Body of pancreas (tissue), 4 donors: ENCODE measurements around the gene RAD51D. TPM values are rescaled to one million over a fixed set of nuclear protein-coding genes. Genes with fewer than 3 reads are reported as not detected.

Experiments
- ATAC-seq: fragments of 150-250 bp; one replicate; pipeline ENCODE4 v1.9.1; 2016
- DNase-seq, 4 donors: peaks; one replicate each; pipeline ENCODE4 v3.0.0-alpha.2; 2019
- H3K27ac ChIP-seq, 4 donors: fragments of 200-600 bp; sonication (generic); 1 replicate in 3 of 4; 2 replicates in 1 of 4; pipeline versions ENCODE4 v1.5.1 to v1.6.1; 2016 to 2019; ENCODE audit warnings: mild to moderate bottlenecking in 1 of 4, mixed read lengths in 1 of 4, moderate library complexity in 1 of 4
- H3K27me3 ChIP-seq, 2 donors: fragments of 200-600 bp; sonication (generic); one replicate each; pipeline ENCODE4 v1.6.0; 2016; ENCODE audit warnings: mild to moderate bottlenecking in 1 of 2
- H3K36me3 ChIP-seq, 2 donors: fragments of 200-600 bp; sonication (generic); replicated peaks in 1 of 2; 2 replicates each; pipeline ENCODE4 v1.5.1; 2016; ENCODE audit warnings: low read depth in 2 of 2; ENCODE audit not compliant: insufficient read depth in 1 of 2
- H3K4me1 ChIP-seq: fragments of 200-600 bp; sonication (generic); one replicate; pipeline ENCODE4 v1.6.0; 2016
- H3K4me3 ChIP-seq, 2 donors: fragments of 200-600 bp; sonication (generic); 1 replicate in 1 of 2; 2 replicates in 1 of 2; pipeline ENCODE4 v1.5.1; 2016 to 2019
- H3K9me3 ChIP-seq, 3 donors: fragments of 200-600 bp; sonication (generic); 1 replicate in 2 of 3; 2 replicates in 1 of 3; pipeline ENCODE4 v1.5.1; 2016
- POLR2A ChIP-seq, 3 donors: fragments of 450-650 bp; IDR thresholded peaks; one replicate each; pipeline ENCODE4 v1.6.1; 2016; ENCODE audit warnings: antibody characterized with exemption in 3 of 3, mild to moderate bottlenecking in 2 of 3
- WGBS, 2 donors: methylation state at CpG; one replicate each; pipeline ENCODE4 v1.1.5; 2017; 5-methylcytosine and 5-hydroxymethylcytosine counted together
- intact Hi-C: fragments of 100-400 bp; cut with DNase I; formaldehyde crosslinking; loops from one replicate; pipeline ENCODE4 v1.15.1; 2023
- total RNA-seq, 2 donors: library from RNA; depleted of rRNA; stranded (reverse); fragments of >200 nt; gene quantifications; one replicate each; pipeline ENCODE4 v1.1.0, GENCODE V29; 2016
- TF ChIP-seq, protein P1 (sequence below), 7 experiments: fragments of 450-650 bp in 4 of 7; fragments of 200-600 bp in 3 of 7; sonication (generic) in 3 of 7; IDR thresholded peaks; one replicate each; pipeline ENCODE4 v1.5.1; 2016 to 2019; ENCODE audit warnings: antibody characterized with exemption in 7 of 7

RAD51D gene
- total RNA-seq, 2 donors from 2014 or later: 3.4 to 16.2 TPM

DNA sequence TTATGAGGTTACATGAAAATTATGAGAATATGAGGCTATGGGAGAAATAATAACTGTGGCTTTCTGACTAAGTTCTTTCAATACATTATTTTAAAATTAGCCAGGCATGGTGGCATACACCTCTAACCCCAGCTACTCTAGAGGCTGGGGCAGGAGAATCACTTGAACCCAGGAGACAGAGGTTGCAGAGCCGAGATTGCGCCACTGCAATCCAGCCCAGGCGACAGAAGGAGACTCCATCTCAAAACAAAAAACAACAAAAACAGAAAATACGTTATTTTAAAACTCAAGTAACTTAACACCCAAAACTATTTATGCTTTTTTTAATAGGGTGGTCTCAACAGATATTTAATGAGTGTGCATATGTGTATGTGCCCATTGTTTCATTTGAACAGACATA is 53.8 kb downstream of the RAD51D start:
- Histone ChIP-seq H3K27me3 (no peaks in the 10 kb centered on the region), H3K4me1 (peaks cover 55% of the 10 kb centered on the region), H3K9me3 (no peaks in the 10 kb centered on the region), H3K27ac (no peak overlapping the region), H3K36me3 (no peaks in the 10 kb centered on the region), H3K4me3 (no peak overlapping the region)
- WGBS, 2 donors: 90% methylated on average over 4 of the region's 4 CpGs
- TF ChIP-seq, protein P1, sequence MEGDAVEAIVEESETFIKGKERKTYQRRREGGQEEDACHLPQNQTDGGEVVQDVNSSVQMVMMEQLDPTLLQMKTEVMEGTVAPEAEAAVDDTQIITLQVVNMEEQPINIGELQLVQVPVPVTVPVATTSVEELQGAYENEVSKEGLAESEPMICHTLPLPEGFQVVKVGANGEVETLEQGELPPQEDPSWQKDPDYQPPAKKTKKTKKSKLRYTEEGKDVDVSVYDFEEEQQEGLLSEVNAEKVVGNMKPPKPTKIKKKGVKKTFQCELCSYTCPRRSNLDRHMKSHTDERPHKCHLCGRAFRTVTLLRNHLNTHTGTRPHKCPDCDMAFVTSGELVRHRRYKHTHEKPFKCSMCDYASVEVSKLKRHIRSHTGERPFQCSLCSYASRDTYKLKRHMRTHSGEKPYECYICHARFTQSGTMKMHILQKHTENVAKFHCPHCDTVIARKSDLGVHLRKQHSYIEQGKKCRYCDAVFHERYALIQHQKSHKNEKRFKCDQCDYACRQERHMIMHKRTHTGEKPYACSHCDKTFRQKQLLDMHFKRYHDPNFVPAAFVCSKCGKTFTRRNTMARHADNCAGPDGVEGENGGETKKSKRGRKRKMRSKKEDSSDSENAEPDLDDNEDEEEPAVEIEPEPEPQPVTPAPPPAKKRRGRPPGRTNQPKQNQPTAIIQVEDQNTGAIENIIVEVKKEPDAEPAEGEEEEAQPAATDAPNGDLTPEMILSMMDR (IDR thresholded peaks at IDR 0.05): no peak
- no peak for TF ChIP-seq POLR2A (IDR thresholded peaks at IDR 0.05)
- ATAC-seq (no peak), DNase-seq (no peak)
- intact Hi-C loops: no loop called here

DNA sequence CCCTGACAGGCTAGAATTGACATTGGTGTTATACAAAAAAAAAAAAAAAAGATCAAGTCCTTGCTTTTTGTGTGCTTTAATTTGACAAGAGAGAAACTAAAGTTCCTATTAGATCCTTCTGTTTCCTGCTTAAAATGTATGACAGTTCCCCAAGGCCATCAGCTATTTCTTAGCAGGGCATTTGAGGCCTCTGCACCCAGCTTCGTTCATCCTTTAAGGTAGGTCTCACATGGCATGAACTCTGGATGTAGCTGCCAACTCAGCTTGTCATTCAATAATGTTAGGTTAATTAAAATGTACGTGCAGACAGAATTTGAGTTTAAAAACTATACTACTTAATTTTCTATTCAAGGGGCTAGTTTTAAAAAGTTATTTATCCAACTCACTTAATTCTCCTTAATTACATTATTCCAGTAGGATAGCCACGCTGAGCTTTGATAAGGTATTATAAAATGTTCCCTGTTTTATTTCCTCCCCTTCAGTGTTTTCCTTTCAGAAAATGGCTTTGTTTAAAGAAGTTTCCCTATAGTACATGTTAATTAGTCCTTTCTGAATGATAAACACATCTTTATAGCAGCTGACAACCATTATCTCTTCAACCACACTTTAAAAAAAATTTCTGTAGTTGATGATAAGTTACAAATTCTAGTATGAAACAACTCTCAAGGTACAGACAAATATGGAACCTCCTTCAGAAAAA is 55.0 kb downstream of the RAD51D start:
- Histone ChIP-seq H3K4me3 (no peak overlapping the region), H3K27me3 (no peaks in the 10 kb centered on the region), H3K9me3 (no peaks in the 10 kb centered on the region), H3K36me3 (no peaks in the 10 kb centered on the region), H3K27ac (peak overlapping the region; percentile 27 to 86 (median 86)), H3K4me1 (peaks cover 49% of the 10 kb centered on the region)
- intact Hi-C loops: no loop called here
- no peak for DNase-seq
- TF ChIP-seq POLR2A (IDR thresholded peaks at IDR 0.05): no peak
- 50 to 55% methylated on average over 3 of the region's 3 CpGs for whole genome bisulfite sequencing, 2 donors
- ATAC-seq: no peak

DNA sequence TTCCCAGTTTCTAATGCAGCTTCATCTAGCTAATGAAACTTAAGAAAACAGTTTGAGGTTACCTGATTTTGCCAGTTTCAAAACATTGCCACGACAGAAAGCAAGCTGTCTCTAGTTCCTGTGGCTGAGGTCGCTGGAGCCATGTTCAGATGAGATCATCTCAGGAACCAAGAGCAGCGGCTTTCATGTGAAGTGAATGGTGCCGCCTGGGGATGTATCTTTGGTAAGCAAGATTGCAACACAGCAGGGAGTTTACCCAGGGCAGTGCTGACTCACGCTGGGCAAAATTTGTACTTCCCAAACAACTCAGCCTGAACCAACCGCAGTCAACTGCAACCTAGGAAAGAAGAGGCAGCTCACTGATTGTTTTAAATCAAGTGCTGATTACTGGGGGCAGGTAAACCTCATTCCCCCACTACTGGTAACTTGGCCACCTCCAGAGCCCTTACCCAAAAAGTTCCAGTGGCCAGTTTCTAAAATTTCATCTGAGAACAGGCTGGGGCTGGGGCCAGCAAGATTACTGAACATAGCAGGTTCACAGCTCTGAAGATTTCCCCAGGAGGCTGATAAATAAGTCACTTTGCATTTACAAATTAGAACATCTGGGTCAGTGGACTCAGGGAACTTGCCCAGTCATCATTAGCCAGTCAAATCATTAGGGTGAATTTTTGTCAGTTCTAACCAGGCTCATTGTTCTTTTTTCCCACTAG is 56.0 kb downstream of the RAD51D start, which contains the start of gene RFFL:
Gene RFFL (minus strand): TSS at position 194 of the 710 bp plus-strand sequence. CDS start 37,154 bp downstream, outside the sequence.
- intact Hi-C loops: no loop called here
- TF ChIP-seq, protein P1 (IDR thresholded peaks at IDR 0.05): peak in 4 of 7 experiments; percentile 42 to 49 (median 46)
- peak; percentile 10 to 82 (median 73) for TF ChIP-seq POLR2A (IDR thresholded peaks at IDR 0.05)
- no peak within 1 kb of the TSS for H3K4me3 ChIP-seq
- H3K9me3 ChIP-seq: no peaks in the 10 kb centered on the region
- peak; percentile 99 for ATAC-seq
- peak within 1 kb of the TSS; percentile 62 to 86 (median 86) for H3K27ac ChIP-seq
- H3K4me1 ChIP-seq: peaks cover 39% of the 10 kb centered on the region
- no peaks in the 10 kb centered on the region for H3K36me3 ChIP-seq
- 3 to 5% methylated on average over 4 to 6 of the region's 6 CpGs for WGBS, 2 donors
- DNase-seq: peak; percentile 90 to 97 (median 94)
- no peaks in the 10 kb centered on the region for H3K27me3 ChIP-seq

DNA sequence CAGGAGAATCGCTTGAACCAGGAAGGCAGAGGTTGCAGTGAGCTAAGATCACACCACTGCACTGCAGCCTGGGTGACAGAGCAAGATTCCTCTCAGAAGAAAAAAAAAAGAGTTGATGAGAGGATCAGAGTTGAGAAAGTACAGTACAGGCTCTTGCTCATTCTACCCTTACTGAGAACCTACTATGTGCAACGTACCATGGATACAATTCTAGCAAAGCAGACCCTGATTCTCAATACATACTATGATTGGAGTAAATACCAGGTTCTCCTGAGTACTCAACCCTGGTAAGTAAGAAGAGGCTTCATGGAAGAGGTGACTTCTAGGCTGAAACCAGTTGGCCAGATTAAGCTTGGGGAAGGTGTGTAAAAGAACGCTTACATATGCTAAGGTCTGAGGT is 57.4 kb downstream of the RAD51D start:
- no peak for TF ChIP-seq POLR2A (IDR thresholded peaks at IDR 0.05)
- TF ChIP-seq, protein P1 (IDR thresholded peaks at IDR 0.05): no peak
- intact Hi-C loops: no loop called here
- Histone ChIP-seq H3K27me3 (no peaks in the 10 kb centered on the region), H3K27ac (peak overlapping the region in 1 of 4 donors; percentile 85), H3K36me3 (no peaks in the 10 kb centered on the region), H3K4me1 (peaks cover 41% of the 10 kb centered on the region), H3K4me3 (no peak overlapping the region), H3K9me3 (no peaks in the 10 kb centered on the region)
- WGBS, 2 donors: 91% methylated on average over 3 of the region's 3 CpGs
- ATAC-seq: no peak
- no peak for DNase-seq

DNA sequence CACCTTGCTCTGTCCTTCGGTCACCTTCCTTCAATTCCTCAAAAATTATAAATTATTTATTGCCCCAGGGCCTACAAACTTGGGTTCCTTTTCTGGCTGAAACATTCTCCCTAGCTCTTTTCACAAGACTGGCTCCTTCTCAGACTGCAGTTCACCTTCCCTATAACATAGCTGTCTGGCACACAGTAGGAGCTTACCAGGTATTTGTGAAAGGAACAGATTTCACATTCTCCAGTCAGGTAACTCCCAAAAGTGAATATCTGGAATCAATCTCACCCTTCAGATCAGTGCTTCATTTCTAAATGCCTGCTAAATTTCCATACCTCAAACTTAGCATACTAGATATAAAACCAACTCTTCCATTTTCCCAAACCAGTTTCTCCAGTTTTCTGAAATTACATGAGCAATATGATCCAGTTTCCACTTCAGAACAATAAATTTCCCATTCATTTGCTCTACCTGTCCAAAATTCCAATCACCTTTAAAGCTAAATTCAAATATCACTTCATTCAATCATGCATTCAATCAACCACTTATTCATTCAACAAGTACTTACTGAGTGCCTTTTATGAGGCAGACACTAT is 62.2 kb downstream of the RAD51D start:
- Histone ChIP-seq H3K4me1 (peaks cover 24% of the 10 kb centered on the region), H3K4me3 (no peak overlapping the region), H3K27ac (no peak overlapping the region), H3K27me3 (no peaks in the 10 kb centered on the region), H3K9me3 (no peaks in the 10 kb centered on the region), H3K36me3 (no peaks in the 10 kb centered on the region)
- DNase-seq: no peak
- WGBS, 2 donors: 94% methylated on average over 1 of the region's 1 CpG
- no peak for ATAC-seq
- no peak for TF ChIP-seq POLR2A (IDR thresholded peaks at IDR 0.05)
- TF ChIP-seq, protein P1 (IDR thresholded peaks at IDR 0.05): no peak
- intact Hi-C loops: no loop called here
